G401.6 (cell line): ENCODE measurements around the gene SPEN.
A peak's percentile ranks its signal among the peaks of the same experiment; 100 is the strongest.
"Not testable (repeated sequence)": the region's sequence is repeated elsewhere in the genome, so short reads cannot be mapped to it uniquely, and the experiment has no call there.

Experiments used
- FAIRE-seq: peaks from 2 replicates; lab custom pipeline; 2012; peaks lifted over from hg19 to GRCh38; lab: Jason Lieb, UNC

Gene SPEN

DNA sequence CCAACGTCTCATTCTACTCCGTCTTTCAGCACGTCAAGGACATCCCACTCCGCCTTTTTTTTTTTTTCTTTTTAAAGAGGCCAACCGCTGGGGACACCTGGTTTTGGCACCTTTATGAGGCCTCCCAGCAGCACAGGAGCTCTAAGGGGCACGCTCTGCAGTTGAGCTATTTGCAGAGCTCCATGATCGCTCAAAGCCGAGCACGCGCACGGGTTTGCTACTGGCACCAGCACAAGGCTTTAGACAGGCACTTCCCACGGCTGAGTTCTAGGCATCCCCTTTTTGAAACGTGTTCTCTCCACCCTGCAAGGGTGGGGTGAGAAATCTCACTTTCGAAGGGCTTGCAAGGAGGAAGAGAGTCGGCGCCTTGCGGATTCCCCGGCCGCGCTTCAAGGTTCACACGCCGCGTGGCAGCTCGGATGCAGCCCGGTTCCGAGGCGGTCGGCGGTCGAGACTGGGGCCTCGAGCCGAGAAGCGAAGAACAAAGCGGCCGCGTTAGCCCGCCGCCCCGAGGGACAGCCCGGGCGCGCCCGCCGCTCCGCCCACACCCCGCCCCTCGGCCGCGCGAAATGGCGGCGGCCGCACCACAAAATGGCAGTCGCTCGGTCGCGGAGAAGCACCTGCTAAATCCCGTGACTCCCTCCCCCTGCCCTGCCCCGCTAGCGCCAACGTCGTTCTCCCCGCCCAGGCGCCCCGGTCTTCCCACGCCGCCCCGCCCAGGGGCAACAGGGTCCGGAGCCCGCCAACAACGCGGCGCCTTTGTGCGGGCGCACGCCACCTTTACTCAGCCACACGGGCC, 12.9 kb upstream of the SPEN start:
- peak; percentile 84 for FAIRE-seq

DNA sequence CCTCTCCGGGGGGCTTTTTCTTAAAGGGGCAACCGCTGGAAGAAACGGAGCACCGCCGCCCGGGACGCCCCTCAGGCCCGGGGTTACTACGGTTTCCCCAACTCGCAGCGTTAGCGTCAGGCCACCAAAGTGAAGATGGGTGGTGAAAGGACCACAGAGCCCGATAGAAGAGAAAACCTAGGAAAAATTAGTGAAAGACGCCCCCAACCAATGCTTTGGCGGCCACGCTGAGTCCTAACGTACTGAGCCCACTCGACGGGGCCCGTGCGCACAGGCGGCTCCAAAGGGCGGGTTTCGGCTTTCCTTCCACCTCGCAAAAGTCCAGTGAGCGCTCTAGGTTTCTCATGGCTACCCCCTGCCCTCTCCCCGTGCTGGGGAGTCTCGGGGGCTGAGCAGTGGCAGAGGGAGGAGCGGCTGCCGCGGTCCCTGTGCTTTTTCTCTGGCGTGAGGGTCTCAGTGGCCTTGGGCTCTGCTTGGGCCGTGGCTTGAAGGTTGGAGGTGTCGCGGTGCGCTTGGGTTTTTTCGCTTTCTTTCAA, 12.2 kb upstream of the SPEN start:
- FAIRE-seq = no peak

GRCh38 chr1:15835741-15836510, 11.6 kb upstream of the SPEN start:
- peak; percentile 95 for FAIRE-seq

DNA sequence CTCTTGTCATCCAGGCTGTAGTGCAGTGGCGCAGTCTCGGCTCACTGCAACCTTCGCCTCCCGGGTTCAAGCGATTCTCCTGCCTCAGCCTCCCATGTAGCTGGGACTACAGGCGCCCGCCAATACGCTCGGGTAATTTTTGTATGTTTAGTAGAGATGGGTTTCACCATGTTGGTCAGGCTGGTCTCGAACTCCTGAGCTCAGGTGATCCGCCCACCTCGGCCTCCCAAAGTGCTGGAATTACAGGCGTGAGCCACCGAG, 11.1 kb upstream of the SPEN start:
- FAIRE-seq = not testable (repeated sequence)

- no peak for FAIRE-seq
Observed at GRCh38 chr1:15836772-15837669, 10.5 kb upstream of the SPEN start.

DNA sequence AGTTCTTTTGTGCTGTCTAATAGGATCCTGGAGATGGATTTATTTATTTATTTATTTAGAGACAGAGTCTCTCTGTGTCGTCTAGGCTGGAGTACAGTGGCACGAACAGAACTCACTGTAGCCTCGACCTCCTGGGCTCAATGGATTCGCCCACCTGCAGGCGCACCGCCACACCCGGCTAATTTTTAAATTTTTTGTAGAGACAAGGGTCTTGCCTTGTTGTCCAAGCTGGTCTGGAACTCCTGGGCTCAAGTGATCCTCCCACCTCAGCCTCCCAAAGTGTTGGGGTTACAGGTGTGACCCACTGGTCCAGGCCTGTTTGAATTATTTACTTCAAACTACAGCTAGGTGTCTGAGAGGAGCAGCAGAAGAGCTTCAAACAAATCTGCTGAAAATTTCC, 9.6 kb upstream of the SPEN start:
- FAIRE-seq = no peak

GRCh38 chr1:15838721-15839120, 8.8 kb upstream of the SPEN start:
- FAIRE-seq = no peak

- FAIRE-seq = no peak
Observed at GRCh38 chr1:15843826-15844572, 3.5 kb upstream of the SPEN start.

- not testable (repeated sequence) for FAIRE-seq
Observed at GRCh38 chr1:15846056-15846455, 1.5 kb upstream of the SPEN start.

DNA sequence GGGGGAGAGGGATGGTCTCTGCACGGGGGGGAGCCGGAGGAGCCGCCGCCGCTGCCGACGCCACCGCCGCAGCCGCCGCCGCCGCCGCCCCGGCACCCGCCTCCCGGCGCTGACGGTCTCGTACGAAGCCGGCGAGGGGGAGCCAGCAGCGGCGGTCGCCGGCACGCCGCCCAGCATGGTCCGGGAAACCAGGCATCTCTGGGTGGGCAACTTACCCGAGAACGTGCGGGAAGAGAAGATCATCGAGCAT, 311 bp downstream of the SPEN start:
- no peak for FAIRE-seq

GRCh38 chr1:15848143-15848928, 829 bp downstream of the SPEN start:
- no peak for FAIRE-seq

DNA sequence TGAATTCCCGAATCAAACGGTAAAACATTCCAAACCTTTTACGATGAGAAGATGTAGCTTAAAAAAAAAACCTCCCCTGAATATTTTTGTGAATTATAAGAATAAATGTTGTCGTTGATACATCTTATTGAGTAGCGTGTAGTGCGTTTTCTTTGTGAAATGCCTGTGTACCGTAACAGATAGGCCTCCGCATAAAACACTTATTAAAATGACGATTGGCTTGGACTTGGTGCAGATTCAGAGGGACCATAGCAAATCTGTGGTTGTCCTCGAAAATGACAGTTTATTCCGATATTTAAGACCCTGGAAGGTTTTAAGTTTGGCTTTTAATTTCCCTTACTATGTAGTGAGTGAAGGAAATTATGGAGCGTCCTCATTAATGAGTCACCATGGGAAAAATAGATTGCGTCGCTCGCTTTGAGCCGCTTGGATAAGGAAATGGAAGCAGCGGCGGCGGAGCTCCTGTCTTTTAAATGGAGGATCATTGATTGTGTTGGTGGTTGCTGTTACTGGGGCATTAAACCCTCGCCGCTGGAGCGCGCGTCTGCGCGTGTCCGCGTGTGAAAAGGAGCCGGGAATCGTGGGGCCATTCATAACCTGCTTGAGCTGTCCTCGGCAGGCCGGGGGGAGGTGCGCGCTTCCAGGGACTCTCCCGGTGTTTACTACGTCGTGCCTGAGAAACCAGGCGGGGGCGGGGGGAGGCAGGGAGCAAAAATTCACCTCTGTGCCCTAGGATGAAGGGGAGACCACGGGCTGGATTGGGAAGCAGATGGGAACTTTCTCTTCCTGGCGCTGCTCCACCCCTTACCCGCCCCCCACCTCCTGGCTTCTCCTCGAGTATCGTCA, 1.6 kb downstream of the SPEN start:
- peak; percentile 71 for FAIRE-seq

DNA sequence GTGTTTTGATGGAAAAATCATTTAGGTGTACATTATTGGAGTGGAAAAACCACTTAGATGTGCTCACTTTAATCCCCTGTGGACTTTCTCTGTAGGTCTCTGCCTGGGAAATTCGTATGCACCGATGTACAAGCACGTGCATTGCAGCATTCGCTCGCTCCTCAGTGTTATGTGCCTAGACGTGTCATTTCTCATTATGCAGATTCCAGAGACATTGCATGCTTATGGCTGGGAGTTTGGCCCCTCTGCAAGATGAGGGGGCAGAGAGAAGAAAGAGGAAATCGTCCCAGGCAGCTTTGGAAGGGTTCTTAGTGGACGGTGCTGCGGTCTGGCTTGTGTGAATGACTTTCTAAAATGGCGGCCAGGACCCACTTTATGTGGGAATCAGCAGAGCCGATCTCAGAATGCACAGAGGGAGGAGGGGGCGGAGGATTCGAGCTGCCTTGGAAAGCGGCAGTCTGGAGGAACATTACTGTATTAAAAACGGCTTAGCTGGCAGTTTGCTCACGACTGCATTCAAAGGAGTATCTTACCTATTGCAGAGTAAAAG, 2.3 kb downstream of the SPEN start:
- FAIRE-seq = peak; percentile 55

GRCh38 chr1:15850471-15851001, 3.0 kb downstream of the SPEN start:
- no peak for FAIRE-seq

- FAIRE-seq = no peak
Observed at GRCh38 chr1:15851210-15852035, 3.9 kb downstream of the SPEN start.

GRCh38 chr1:15852036-15852827, 4.7 kb downstream of the SPEN start:
- FAIRE-seq = peak; percentile 33

DNA sequence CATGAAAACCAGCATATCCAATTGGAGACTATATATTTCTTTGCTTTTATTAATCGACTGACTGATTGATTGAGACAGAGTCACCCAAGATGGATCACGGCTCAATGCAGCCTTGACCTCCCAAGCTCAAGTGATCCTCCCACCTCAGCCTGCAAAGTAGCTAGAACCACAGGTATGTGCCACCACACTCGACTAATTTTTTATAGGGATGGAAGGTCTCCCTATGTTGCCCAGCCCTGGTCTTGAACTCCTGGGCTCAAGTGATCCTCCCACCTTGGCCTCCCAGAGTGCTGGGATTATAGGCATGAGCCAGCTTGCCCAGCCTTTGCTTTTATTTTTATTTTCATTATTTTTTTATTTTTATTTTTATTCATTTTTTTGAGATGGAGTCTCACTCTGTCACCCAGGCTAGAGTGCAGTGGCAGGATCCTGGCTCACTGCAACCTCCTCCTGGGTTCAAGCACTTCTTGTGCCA, 5.4 kb downstream of the SPEN start:
- no peak for FAIRE-seq

DNA sequence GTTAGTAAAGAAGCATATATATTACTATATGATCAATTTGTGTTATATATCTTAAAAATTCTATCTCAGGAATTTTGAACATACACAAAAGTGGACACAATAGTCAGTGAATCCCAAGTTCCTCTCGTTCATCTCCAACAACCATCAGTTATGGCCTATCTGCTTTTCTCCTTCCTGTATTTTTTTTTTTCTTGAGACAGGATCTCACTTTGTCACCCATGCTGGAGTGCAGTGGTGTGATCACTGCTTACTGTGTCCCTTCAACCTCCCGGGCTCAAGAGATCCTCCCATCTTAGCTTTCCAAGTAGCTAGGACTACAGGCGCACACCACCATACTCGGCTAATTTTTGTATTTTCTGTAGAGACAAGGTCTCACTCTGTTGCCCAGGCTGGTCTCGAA, 9.4 kb downstream of the SPEN start:
- FAIRE-seq = no peak
